GM23338 (cell line): Measurements from ENCODE around the gene TMPRSS11D. TPM values are rescaled to one million over a fixed set of nuclear protein-coding genes. Genes with fewer than 3 reads are reported as not detected.

Source experiments
- ATAC-seq: fragments of 200-7000 bp; cut with Tn5 transposase; 3 replicates; pipeline ENCODE4 v1.9.1; 2020
- DNase-seq: peaks from one replicate; pipeline ENCODE4 v3.0.0-alpha.2; 2015; ENCODE audit warnings: low spot score
- H2AFZ ChIP-seq: fragments of 200-600 bp; sonication (generic); 2 replicates; pipeline ENCODE4 v1.8.0; 2016; ENCODE audit warnings: antibody characterized with exemption, mild to moderate bottlenecking, moderate library complexity
- H3F3A ChIP-seq: fragments of 200-600 bp; sonication (generic); replicated peaks from 2 replicates; pipeline ENCODE4 v1.8.0; 2017; ENCODE audit warnings: antibody characterized with exemption, mixed run types, low read depth
- H3K27ac ChIP-seq: fragments of 200-600 bp; sonication (generic); 2 replicates; pipeline ENCODE4 v1.6.1; 2016; ENCODE audit warnings: low read depth
- H3K27me3 ChIP-seq: fragments of 200-600 bp; sonication (generic); 2 replicates; pipeline ENCODE4 v1.8.0; 2016; ENCODE audit warnings: mild to moderate bottlenecking, mixed run types, moderate library complexity; ENCODE audit not compliant: insufficient read depth
- H3K36me3 ChIP-seq: fragments of 200-600 bp; sonication (generic); 2 replicates; pipeline ENCODE4 v1.8.0; 2016; ENCODE audit warnings: mild to moderate bottlenecking; ENCODE audit not compliant: insufficient read depth
- H3K4me1 ChIP-seq: fragments of 200-600 bp; sonication (generic); 2 replicates; pipeline ENCODE4 v1.8.0; 2016; ENCODE audit warnings: mild to moderate bottlenecking, moderate library complexity; ENCODE audit not compliant: insufficient read depth
- H3K4me2 ChIP-seq: fragments of 200-600 bp; sonication (generic); 2 replicates; pipeline ENCODE4 v1.7.1; 2017; ENCODE audit warnings: mixed run types
- H3K4me3 ChIP-seq: fragments of 200-600 bp; sonication (generic); 2 replicates; pipeline ENCODE4 v1.6.1; 2016; ENCODE audit warnings: mixed run types
- H3K79me2 ChIP-seq: fragments of 200-600 bp; sonication (generic); replicated peaks from 2 replicates; pipeline ENCODE4 v1.8.0; 2017; ENCODE audit warnings: mild to moderate bottlenecking; ENCODE audit not compliant: insufficient read depth
- H3K9me2 ChIP-seq: fragments of 200-600 bp; sonication (generic); 2 replicates; pipeline ENCODE4 v1.8.0; 2017; ENCODE audit not compliant: insufficient read depth
- H4K20me1 ChIP-seq: fragments of 200-600 bp; sonication (generic); replicated peaks from 2 replicates; pipeline ENCODE4 v1.8.0; 2017; ENCODE audit warnings: mild to moderate bottlenecking; ENCODE audit not compliant: insufficient read depth
- H3K27ac Mint-ChIP-seq: 2 replicates; pipeline ENCODE4 v1.8.0; 2020; ENCODE audit warnings: inconsistent platforms, mild to moderate bottlenecking, moderate library complexity, mixed read lengths
- H3K27me3 Mint-ChIP-seq: 3 replicates; pipeline ENCODE4 v1.8.0; 2022; ENCODE audit warnings: low read depth, mild to moderate bottlenecking, moderate library complexity, mixed read lengths, inconsistent platforms; ENCODE audit not compliant: insufficient read depth, poor library complexity
- H3K36me3 Mint-ChIP-seq: 3 replicates; pipeline ENCODE4 v1.8.0; 2021; ENCODE audit warnings: low read depth, mild to moderate bottlenecking, inconsistent platforms, moderate library complexity, mixed read lengths
- H3K4me1 Mint-ChIP-seq: 3 replicates; pipeline ENCODE4 v1.8.0; 2020; ENCODE audit warnings: mild to moderate bottlenecking, inconsistent platforms, mixed read lengths
- H3K4me3 Mint-ChIP-seq: 3 replicates; pipeline ENCODE4 v1.8.0; 2021; ENCODE audit warnings: moderate library complexity, mild to moderate bottlenecking, inconsistent platforms, mixed read lengths
- H3K9me3 Mint-ChIP-seq: 3 replicates; pipeline ENCODE4 v1.8.0; 2020; ENCODE audit warnings: moderate library complexity, mild to moderate bottlenecking, inconsistent platforms, mixed read lengths
- ETS1 ChIP-seq: IDR thresholded peaks from 2 replicates; pipeline ENCODE4 v1.6.1; 2016; ENCODE audit warnings: antibody characterized with exemption
- EZH2phosphoT487 ChIP-seq: fragments of 200-600 bp; sonication (generic); IDR thresholded peaks from one replicate; pipeline ENCODE4 v1.8.1; 2018; ENCODE audit warnings: antibody characterized with exemption; ENCODE audit not compliant: unreplicated experiment
- REST ChIP-seq: IDR thresholded peaks from one replicate; pipeline ENCODE4 v1.6.1; 2018; ENCODE audit warnings: antibody characterized with exemption; ENCODE audit not compliant: unreplicated experiment
- ZNF114 ChIP-seq: fragments of 250-450 bp; sonication (Bioruptor Pico); IDR thresholded peaks from 2 replicates; pipeline ENCODE4 v1.5.0; 2020; ENCODE audit warnings: mild to moderate bottlenecking, moderate library complexity
- ZNF462 ChIP-seq: fragments of 250-450 bp; sonication (Bioruptor Pico); IDR thresholded peaks from 2 replicates; pipeline ENCODE4 v1.5.0; 2020; ENCODE audit warnings: mild to moderate bottlenecking, moderate library complexity
- polyA plus RNA-seq: library from polyadenylated mRNA; unstranded; fragments of >200 nt; fragmentation: Nextera tagmentation; extraction: Ambion mirVana; gene quantifications from 2 replicates; pipeline ENCODE4 v1.2.1, GENCODE V29; 2016
- total RNA-seq: library from RNA; depleted of rRNA; stranded (reverse); fragments of >200 nt; shearing (Covaris generic); gene quantifications from 2 replicates; pipeline ENCODE4 v1.2.3, GENCODE V29; 2014

Gene TMPRSS11D
- total and polyA plus RNA-seq, 2 experiments from 2014 or later, result not detected

GRCh38 chr4:67874986-67875385 is 8.8 kb downstream of the TMPRSS11D start (continued):
- TF ChIP-seq REST (no peak), ETS1 (no peak)

- Histone ChIP-seq H3K36me3 (no peaks in the 10 kb centered on the region), H3F3A (no peaks in the 10 kb centered on the region), H3K27ac (no peak overlapping the region), H3K9me2 (no peaks in the 10 kb centered on the region), H2AFZ (no peak overlapping the region), H3K27me3 (no peaks in the 10 kb centered on the region), H4K20me1 (no peaks in the 10 kb centered on the region), H3K79me2 (no peaks in the 10 kb centered on the region), H3K4me2 (no peak overlapping the region), H3K4me1 (no peaks in the 10 kb centered on the region), H3K4me3 (no peak overlapping the region)
- TF ChIP-seq EZH2phosphoT487, result no peak
- TF ChIP-seq ZNF114, result no peak
- no peak for TF ChIP-seq ZNF462
- no peaks in the 10 kb centered on the region for H3K36me3 Mint-ChIP-seq
- H3K27me3 Mint-ChIP-seq, result no peaks in the 10 kb centered on the region
- H3K4me3 Mint-ChIP-seq, result no peak overlapping the region
- H3K27ac Mint-ChIP-seq, result no peak overlapping the region
- H3K4me1 Mint-ChIP-seq, result peaks cover 3% of the 10 kb centered on the region; the same call in 2 of the 3 replicates
- H3K9me3 Mint-ChIP-seq, result no peaks in the 10 kb centered on the region
- ATAC-seq (no peak), DNase-seq (no peak)
Measured at GRCh38 chr4:67873116-67873515, 10.7 kb downstream of the TMPRSS11D start.
